22Rv1 (cell line): ENCODE measurements around the gene PPP1R16B.

Source experiments
- ZFX ChIP-seq: fragments of 450-650 bp; IDR thresholded peaks from 2 replicates; pipeline ENCODE4 v1.6.1; 2017; ENCODE audit warnings: antibody characterized with exemption, borderline replicate concordance
- TF ChIP-seq, protein P1 (sequence below): fragments of 450-650 bp; IDR thresholded peaks from 2 replicates; pipeline ENCODE4 v1.5.1; 2017; ENCODE audit warnings: mild to moderate bottlenecking

DNA sequence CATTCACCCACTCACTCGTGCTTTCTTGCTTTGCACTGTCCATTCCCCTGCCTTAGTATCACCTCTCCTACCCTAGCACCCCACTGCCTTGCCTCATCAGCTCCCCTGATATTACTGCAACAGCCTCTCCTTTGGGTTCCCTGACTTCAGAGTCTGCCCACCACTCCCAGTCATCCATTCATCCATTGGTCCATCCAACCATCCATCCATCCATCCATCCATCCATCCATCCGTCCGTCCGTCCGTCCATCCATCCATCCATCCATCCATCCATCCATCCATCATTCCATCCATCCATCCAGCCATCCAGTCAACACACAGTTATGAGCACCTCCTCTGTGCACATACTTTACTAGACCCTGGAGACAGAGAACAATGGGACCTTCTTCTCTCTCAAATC lies 97.8 kb downstream of the PPP1R16B start:
- TF ChIP-seq, protein P1, sequence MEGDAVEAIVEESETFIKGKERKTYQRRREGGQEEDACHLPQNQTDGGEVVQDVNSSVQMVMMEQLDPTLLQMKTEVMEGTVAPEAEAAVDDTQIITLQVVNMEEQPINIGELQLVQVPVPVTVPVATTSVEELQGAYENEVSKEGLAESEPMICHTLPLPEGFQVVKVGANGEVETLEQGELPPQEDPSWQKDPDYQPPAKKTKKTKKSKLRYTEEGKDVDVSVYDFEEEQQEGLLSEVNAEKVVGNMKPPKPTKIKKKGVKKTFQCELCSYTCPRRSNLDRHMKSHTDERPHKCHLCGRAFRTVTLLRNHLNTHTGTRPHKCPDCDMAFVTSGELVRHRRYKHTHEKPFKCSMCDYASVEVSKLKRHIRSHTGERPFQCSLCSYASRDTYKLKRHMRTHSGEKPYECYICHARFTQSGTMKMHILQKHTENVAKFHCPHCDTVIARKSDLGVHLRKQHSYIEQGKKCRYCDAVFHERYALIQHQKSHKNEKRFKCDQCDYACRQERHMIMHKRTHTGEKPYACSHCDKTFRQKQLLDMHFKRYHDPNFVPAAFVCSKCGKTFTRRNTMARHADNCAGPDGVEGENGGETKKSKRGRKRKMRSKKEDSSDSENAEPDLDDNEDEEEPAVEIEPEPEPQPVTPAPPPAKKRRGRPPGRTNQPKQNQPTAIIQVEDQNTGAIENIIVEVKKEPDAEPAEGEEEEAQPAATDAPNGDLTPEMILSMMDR: no peak
- TF ChIP-seq ZFX: no peak
